DND-41 (cell line): ENCODE results near the gene TWF1.

ENCODE experiments used
- ATAC-seq: fragments of 200-7000 bp; cut with Tn5 transposase; 3 replicates; pipeline ENCODE4 v1.9.1; 2021; ENCODE audit warnings: low read depth; ENCODE audit not compliant: insufficient read depth
- DNase-seq: peaks from one replicate; pipeline ENCODE4 v3.0.0-alpha.2; 2020
- H2AFZ ChIP-seq: 2 replicates; pipeline ENCODE4 v1.6.0; 2012; ENCODE audit warnings: low read depth, low read length
- H3K27ac ChIP-seq: 2 replicates; pipeline ENCODE4 v1.5.1; 2012; ENCODE audit warnings: low read length, inconsistent platforms
- H3K27me3 ChIP-seq: fragments of 200-600 bp; sonication (generic); 2 replicates; pipeline ENCODE4 v1.6.0; 2012; ENCODE audit warnings: low read length, mild to moderate bottlenecking, inconsistent platforms; ENCODE audit not compliant: insufficient read depth, poor library complexity
- H3K36me3 ChIP-seq: 2 replicates; pipeline ENCODE4 v1.5.1; 2012; ENCODE audit warnings: low read length, inconsistent platforms; ENCODE audit not compliant: insufficient read depth
- H3K4me1 ChIP-seq: 2 replicates; pipeline ENCODE4 v1.5.1; 2012; ENCODE audit warnings: mild to moderate bottlenecking, low read length; ENCODE audit not compliant: insufficient read depth
- H3K4me2 ChIP-seq: 2 replicates; pipeline ENCODE4 v1.6.0; 2012; ENCODE audit warnings: mild to moderate bottlenecking, moderate library complexity, low read length, inconsistent platforms; ENCODE audit not compliant: insufficient read depth
- H3K4me3 ChIP-seq, 2 experiments: fragments of 200-600 bp in 1 of 2; shearing (Covaris generic) in 1 of 2; 2 replicates each; pipeline ENCODE4 v1.5.1; 2012 to 2016; ENCODE audit warnings: inconsistent platforms in 2 of 2, low read length in 2 of 2, mild to moderate bottlenecking in 2 of 2, low read depth in 1 of 2, moderate library complexity in 1 of 2
- H3K79me2 ChIP-seq: 2 replicates; pipeline ENCODE4 v1.6.0; 2012; ENCODE audit warnings: low read length, inconsistent platforms; ENCODE audit not compliant: insufficient read depth
- H3K9ac ChIP-seq: 2 replicates; pipeline ENCODE4 v1.6.0; 2012; ENCODE audit warnings: low read depth, mild to moderate bottlenecking, inconsistent platforms, low read length, moderate library complexity
- H3K9me3 ChIP-seq: 2 replicates; pipeline ENCODE4 v1.5.1; 2012; ENCODE audit warnings: low read length, moderate library complexity, mild to moderate bottlenecking, inconsistent platforms; ENCODE audit not compliant: insufficient read depth, severe bottlenecking
- H4K20me1 ChIP-seq: 2 replicates; pipeline ENCODE4 v1.6.0; 2012; ENCODE audit warnings: low read length; ENCODE audit not compliant: insufficient read depth
- CTCF ChIP-seq: IDR thresholded peaks from 2 replicates; pipeline ENCODE4 v1.5.1; 2012; ENCODE audit warnings: borderline replicate concordance, low read length, moderate library complexity, mild to moderate bottlenecking; ENCODE audit not compliant: poor library complexity, severe bottlenecking; ENCODE audit errors: extremely low read depth
- EZH2 ChIP-seq: IDR thresholded peaks from 3 replicates; pipeline ENCODE4 v1.6.1; 2012; ENCODE audit warnings: borderline replicate concordance, low read depth, mild to moderate bottlenecking, moderate library complexity, low read length, inconsistent platforms; ENCODE audit not compliant: severe bottlenecking

The TWF1 gene

DNA sequence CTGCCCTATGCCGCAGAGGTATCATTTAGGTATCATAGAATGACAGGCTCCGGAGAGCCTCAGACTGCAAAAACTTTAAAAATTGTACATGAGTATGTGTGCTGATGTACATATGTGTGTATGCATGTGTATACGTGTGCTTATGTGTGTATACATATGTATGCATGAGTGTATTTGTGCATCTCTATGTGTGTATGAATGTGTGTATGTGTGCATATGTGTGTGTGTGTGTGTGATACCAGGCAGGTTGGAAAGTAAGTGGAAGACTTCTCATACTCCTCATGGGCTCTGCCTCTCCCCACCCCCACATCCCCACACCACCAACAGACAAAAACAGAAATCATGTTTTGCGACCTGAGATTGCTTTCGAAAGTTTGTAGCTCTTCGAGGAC lies 29.1 kb upstream of the TWF1 start:
- Histone ChIP-seq H3K36me3 (no peaks in the 10 kb centered on the region), H3K4me2 (peak overlapping the region; percentile 71), H3K4me1 (peaks cover 13% of the 10 kb centered on the region), H2AFZ (peak overlapping the region; percentile 44; the same call in 1 of the 2 replicates), H4K20me1 (no peaks in the 10 kb centered on the region), H3K27me3 (peaks cover 39% of the 10 kb centered on the region), H3K9ac (peak overlapping the region; percentile 48; the same call in 1 of the 2 replicates), H3K79me2 (no peaks in the 10 kb centered on the region), H3K4me3 (peak overlapping the region in 1 of 2 experiments; percentile 55; a peak in 3 of 4 replicates), H3K9me3 (no peaks in the 10 kb centered on the region), H3K27ac (no peak overlapping the region)
- peak; percentile 22; the same call in 1 of the 3 replicates for ATAC-seq
- TF ChIP-seq EZH2: no peak
- no peak for TF ChIP-seq CTCF
- no peak for DNase-seq

DNA sequence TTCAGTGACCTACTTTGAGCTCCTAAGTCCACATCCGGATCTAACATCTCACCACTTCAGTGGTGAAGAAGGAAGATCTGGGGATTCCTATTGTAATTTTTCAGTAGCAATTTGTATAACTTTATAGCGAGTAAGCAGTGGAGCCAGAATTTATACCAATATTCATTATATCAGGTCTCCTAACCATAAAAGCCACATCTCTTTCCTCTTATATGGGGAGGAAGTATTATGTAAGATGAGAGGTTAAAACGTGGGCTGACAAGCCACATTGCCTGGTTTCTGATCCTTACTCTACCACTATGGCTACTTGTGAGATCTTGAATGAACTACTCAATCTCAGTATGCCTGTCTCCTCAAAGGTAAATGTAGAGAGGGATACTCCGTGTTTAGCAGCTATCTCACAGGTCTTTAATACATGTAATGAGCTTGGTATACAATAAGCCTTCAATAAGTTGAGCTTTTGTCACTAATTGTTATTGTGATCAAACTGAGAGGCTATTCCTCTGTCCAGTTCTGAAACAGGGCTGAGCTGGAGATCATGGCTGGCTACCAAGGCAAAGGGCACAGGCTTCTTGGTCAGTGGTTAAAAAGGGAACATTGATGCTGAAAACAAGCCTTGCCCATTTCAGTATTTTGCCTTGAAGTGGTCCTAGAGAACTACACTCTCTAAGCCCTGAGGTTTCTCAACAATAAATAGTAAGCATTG lies 26.5 kb upstream of the TWF1 start:
- Histone ChIP-seq H3K27ac (no peak overlapping the region), H2AFZ (no peak overlapping the region), H3K4me2 (no peak overlapping the region), H3K4me1 (peaks cover 13% of the 10 kb centered on the region), H3K36me3 (no peaks in the 10 kb centered on the region), H3K79me2 (no peaks in the 10 kb centered on the region), H3K9ac (no peak overlapping the region), H4K20me1 (no peaks in the 10 kb centered on the region), H3K4me3 (no peak overlapping the region), H3K27me3 (peaks cover 31% of the 10 kb centered on the region), H3K9me3 (no peaks in the 10 kb centered on the region)
- DNase-seq (no peak), ATAC-seq (no peak)
- no peak for TF ChIP-seq EZH2
- TF ChIP-seq CTCF: no peak

- H3K9me3 ChIP-seq: no peaks in the 10 kb centered on the region
- no peak overlapping the region for H3K27ac ChIP-seq
- no peak overlapping the region for H2AFZ ChIP-seq
- ATAC-seq: no peak
- H3K9ac ChIP-seq: no peak overlapping the region
- no peaks in the 10 kb centered on the region for H3K79me2 ChIP-seq
- no peak for DNase-seq
- TF ChIP-seq CTCF: no peak
- H3K27me3 ChIP-seq: no peaks in the 10 kb centered on the region
- H3K36me3 ChIP-seq: no peaks in the 10 kb centered on the region
- H3K4me1 ChIP-seq: no peaks in the 10 kb centered on the region
- H3K4me2 ChIP-seq: no peak overlapping the region
- H3K4me3 ChIP-seq: no peak overlapping the region
- H4K20me1 ChIP-seq: no peaks in the 10 kb centered on the region
Measured at GRCh38 chr12:43827093-43827492, 21.0 kb upstream of the TWF1 start.

DNA sequence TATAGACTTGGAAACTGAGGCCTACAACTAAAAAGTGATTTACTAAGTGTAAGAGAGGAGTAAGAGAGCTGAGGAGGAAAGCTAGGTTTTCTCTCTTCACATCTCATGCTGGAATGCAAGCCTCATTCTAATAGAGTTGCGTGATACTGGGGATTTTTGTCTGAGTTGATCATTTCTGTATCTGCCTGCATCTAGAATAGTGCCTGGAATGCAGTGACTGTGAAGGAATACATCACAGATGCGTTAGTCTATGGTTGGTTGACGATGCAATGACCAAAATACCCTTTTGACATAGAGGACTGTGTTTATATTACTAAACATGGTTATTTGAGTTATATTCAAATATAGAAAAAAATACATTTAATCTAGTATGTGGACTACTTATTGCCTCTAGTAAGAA lies 20.6 kb upstream of the TWF1 start:
- Histone ChIP-seq H3K27me3 (no peaks in the 10 kb centered on the region), H3K9ac (no peak overlapping the region), H3K27ac (no peak overlapping the region), H3K4me2 (no peak overlapping the region), H3K9me3 (no peaks in the 10 kb centered on the region), H3K36me3 (no peaks in the 10 kb centered on the region), H3K79me2 (no peaks in the 10 kb centered on the region), H3K4me1 (no peaks in the 10 kb centered on the region), H3K4me3 (no peak overlapping the region), H2AFZ (no peak overlapping the region), H4K20me1 (no peaks in the 10 kb centered on the region)
- DNase-seq (no peak), ATAC-seq (no peak)
- TF ChIP-seq CTCF (no peak), EZH2 (no peak)
